HFF-Myc (cell line): ENCODE measurements around the gene ARHGEF28.

Experiments
- DNase-seq: peaks from one replicate; pipeline ENCODE4 v3.0.0-alpha.2; 2011; ENCODE audit warnings: low read depth; ENCODE audit errors: extremely low read depth
- H3K4me3 ChIP-seq: replicated peaks from 2 replicates; pipeline ENCODE4 v1.5.1; 2011; ENCODE audit warnings: low read depth, mild to moderate bottlenecking, control low read depth, low read length
- TF ChIP-seq, protein P1 (sequence below): IDR thresholded peaks from 2 replicates; pipeline ENCODE4 v1.5.1; 2012; ENCODE audit warnings: mild to moderate bottlenecking, low read depth, low read length, control low read depth; ENCODE audit errors: missing control alignments

Gene ARHGEF28

DNA sequence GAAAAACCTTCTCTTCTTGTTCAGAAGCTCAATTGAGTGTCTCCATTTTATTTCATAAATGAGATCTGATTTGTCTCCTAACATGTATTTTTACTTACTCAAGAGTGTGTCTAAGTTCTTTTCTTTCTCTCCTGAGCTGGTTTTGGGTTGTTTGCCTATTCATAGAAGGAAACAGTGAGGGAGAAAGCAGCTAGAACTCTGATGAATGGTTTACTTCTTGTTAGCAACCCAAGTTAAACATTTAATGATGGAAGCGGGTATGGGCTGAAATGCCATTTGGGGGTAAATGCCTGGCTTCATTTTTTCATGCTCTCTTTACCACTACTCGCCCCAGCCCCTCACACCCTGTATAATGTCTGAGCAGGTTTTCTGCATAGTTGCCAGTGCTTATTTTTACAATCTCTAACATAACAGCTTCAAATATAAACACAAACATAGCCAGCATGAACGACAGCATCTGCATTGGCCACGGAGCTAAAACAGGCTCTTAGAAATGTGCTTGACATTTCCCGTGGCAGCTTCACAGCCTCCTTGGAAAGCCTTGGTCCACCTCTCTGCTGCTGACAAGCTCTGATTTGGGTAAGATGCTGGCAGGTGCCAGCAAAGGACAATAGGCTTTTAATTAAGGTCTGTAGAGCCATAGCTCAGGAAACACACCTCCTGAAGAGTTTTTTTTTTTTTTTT, 321.1 kb downstream of the ARHGEF28 start:
- no peak for DNase-seq
- TF ChIP-seq, protein P1, sequence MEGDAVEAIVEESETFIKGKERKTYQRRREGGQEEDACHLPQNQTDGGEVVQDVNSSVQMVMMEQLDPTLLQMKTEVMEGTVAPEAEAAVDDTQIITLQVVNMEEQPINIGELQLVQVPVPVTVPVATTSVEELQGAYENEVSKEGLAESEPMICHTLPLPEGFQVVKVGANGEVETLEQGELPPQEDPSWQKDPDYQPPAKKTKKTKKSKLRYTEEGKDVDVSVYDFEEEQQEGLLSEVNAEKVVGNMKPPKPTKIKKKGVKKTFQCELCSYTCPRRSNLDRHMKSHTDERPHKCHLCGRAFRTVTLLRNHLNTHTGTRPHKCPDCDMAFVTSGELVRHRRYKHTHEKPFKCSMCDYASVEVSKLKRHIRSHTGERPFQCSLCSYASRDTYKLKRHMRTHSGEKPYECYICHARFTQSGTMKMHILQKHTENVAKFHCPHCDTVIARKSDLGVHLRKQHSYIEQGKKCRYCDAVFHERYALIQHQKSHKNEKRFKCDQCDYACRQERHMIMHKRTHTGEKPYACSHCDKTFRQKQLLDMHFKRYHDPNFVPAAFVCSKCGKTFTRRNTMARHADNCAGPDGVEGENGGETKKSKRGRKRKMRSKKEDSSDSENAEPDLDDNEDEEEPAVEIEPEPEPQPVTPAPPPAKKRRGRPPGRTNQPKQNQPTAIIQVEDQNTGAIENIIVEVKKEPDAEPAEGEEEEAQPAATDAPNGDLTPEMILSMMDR = no peak
- H3K4me3 ChIP-seq = no peak overlapping the region

DNA sequence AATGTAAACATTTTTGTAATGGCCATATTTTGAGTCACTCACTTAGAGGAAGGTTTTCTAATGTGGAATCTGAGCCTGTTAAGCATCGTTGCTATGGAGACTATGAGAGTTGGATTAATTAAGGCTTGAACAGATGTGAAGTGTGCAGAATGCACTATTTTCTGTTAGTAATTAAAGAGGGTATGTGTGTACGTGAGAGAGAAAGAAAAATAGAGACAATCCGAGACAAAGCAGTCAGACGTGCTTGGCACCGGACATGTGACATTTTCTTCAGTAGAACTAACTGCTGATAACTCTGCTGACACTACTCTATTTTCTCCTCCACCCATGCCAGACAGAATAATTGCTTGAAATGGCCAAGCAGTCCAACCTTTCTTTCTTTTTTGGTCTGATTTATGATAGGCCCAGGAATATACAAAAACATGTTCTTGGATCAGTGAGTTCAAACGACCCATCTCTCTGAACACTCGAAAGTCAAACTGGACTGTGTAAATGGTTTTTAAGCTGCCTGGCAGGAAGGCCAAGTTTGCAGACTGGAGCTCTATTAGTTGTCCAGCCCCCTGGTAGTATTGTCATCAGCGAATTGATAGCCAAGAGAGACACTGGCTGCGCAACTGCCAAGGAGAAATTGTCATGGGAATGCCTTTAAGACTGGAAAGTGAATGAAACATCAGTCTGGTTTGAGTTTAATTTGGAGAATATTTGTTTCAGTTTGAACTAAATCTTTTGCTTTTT, 322.1 kb downstream of the ARHGEF28 start:
- TF ChIP-seq, protein P1 = no peak
- no peak for DNase-seq
- no peak overlapping the region for H3K4me3 ChIP-seq

DNA sequence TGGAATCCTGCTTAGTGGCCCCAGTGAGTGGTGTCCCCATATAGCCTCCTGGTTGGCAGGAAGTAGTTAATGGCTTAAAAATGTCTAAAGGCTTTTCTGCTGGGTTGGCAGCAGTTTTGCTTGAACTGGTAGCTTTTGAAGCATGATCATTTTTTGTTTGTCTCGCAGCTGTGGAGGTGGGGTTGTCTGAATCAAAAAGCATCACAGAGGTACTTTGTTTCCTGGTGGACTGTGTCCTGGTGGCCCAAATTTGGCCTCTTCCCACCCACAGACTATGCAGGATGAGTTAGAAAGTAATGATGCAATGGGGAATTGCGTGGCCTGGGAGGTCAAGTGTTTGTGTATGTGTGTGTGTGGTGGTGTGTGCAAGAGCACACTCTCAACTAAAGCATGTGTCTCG, 322.7 kb downstream of the ARHGEF28 start:
- no peak for DNase-seq
- no peak overlapping the region for H3K4me3 ChIP-seq
- TF ChIP-seq, protein P1 = no peak

DNA sequence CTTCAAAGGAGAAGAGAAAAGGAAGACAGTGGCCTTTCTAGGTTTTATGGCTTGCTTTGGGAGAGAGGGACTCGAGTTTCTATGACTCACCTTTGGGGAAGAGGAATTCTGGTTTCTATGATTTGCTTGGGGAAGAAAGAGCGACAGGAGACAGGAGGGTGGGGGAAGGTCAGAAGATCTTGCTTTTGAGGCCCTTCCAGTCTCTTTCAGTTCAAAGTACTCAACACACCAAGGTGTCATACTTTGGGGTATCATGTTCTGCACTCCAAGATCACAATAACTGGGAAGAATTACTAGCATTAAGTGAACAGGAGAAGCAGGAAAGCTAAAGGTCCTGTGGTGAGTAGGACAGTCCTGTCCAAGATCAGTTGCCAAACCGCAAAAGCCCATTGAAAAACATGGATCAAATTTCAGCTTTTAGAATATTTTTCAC, 324.5 kb downstream of the ARHGEF28 start:
- H3K4me3 ChIP-seq = no peak overlapping the region
- TF ChIP-seq, protein P1 = no peak
- no peak for DNase-seq

DNA sequence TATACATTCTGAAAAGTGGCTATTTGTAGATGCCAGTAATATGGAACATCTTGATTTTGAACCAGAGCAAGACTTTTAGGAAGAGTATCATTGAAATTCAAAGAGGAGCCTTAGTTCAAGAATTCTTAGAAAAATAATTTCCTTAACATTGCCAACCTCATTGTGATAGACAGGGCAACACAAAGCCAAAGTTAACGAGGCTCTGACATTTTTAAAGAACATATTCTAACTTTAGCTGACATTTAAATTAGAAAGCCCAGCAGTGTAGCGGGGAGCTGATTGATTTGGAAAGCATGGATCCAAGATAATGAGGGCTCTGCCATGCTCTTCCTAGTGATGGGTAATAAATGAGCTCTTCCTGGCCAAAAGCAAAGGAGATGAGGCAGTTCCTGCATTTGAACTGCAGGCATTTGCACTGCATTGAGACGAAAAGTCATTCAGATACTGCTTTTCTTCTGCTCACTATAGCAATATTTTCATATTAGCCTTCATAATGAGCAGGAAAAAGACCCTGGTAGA, 325.0 kb downstream of the ARHGEF28 start:
- DNase-seq = no peak
- H3K4me3 ChIP-seq = no peak overlapping the region
- TF ChIP-seq, protein P1 = no peak

DNA sequence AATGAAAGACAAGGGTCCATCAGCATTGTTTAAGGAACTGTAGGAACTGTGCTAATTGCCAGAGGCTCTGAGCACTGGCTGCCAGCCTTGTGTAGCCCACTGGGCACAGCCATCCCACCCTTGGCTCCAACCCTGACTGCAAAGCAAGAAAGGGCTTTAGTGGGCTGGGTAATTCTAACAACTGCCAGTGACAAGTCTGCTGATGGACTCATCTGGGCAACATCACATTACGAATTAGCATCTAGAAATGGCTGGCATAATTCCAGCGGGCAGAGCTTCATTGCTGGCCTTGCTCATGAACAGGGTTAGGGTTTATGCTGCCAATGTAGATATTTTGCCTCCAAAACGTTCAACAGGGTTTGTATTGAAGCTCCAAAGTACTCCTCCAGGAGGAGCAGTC, 326.9 kb downstream of the ARHGEF28 start:
- H3K4me3 ChIP-seq = no peak overlapping the region
- TF ChIP-seq, protein P1 = no peak
- DNase-seq = no peak
